ENCODE results near the gene B2M. TPM values are rescaled to one million over a fixed set of nuclear protein-coding genes. Genes with fewer than 3 reads are reported as not detected.

Gene B2M
- 496 to 595 TPM (median 582 TPM) in 3 replicates for total RNA-seq
- long read RNA-seq, transcript B2M-213 (1 exons, 2,329 nt), result minor isoform, 16 of 847 reads
- long read RNA-seq, transcript B2M-204 (4 exons, 1,705 nt), result major isoform, 822 of 847 reads
- long read RNA-seq, partial matches to known transcripts, result 5 of 847 reads
- long read RNA-seq, other reads (novel, unspliced or antisense), result 1 of 847 reads

GRCh38 chr15:44711096-44711742, at the start of gene B2M, which contains the start of gene PATL2:
TSS of gene B2M (plus strand) at chr15:44711517. CDS start at chr15:44711547, 30 bp downstream.
TSS of gene PATL2 (minus strand) at chr15:44711323. CDS start at chr15:44676490, 34,833 bp downstream.
- Mint-ChIP-seq H3K4me3 (ENCODE audit: unreplicated experiment) (peak within 1 kb of the TSS; percentile 99), H3K4me1 (ENCODE audit: low read depth) (peaks cover 28% of the 10 kb centered on the region), H3K36me3 (ENCODE audit: low read depth) (peaks cover 8% of the 10 kb centered on the region), H3K27me3 (ENCODE audit: low read depth) (no peaks in the 10 kb centered on the region), H3K9me3 (ENCODE audit: low read depth) (no peaks in the 10 kb centered on the region), H3K27ac (ENCODE audit: unreplicated experiment) (peak within 1 kb of the TSS; percentile 99)
- TF ChIP-seq, protein P1, sequence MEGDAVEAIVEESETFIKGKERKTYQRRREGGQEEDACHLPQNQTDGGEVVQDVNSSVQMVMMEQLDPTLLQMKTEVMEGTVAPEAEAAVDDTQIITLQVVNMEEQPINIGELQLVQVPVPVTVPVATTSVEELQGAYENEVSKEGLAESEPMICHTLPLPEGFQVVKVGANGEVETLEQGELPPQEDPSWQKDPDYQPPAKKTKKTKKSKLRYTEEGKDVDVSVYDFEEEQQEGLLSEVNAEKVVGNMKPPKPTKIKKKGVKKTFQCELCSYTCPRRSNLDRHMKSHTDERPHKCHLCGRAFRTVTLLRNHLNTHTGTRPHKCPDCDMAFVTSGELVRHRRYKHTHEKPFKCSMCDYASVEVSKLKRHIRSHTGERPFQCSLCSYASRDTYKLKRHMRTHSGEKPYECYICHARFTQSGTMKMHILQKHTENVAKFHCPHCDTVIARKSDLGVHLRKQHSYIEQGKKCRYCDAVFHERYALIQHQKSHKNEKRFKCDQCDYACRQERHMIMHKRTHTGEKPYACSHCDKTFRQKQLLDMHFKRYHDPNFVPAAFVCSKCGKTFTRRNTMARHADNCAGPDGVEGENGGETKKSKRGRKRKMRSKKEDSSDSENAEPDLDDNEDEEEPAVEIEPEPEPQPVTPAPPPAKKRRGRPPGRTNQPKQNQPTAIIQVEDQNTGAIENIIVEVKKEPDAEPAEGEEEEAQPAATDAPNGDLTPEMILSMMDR (IDR thresholded peaks at IDR 0.05), result peak; percentile 8
- DNase-seq (ENCODE audit: low spot score), result peak; percentile 96

DNA sequence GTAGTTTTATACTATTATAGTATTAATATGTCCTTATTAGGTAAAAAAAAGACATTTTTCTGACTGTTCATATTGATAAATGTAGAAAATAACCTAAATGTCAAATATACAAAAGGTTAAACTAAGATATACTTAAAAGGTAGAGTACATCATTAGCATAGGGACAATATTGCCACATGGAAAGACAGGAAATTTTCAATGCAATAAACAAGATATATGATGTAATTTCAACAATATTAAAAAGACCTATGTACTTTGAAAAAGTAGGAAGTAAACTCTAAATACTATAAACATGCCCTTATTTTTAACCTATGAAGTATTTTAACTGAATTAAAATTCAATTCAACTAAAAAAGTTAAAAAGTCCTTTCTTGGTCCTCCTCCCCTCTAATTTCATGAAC, 49.7 kb upstream of the B2M start:
- H3K36me3 Mint-ChIP-seq (ENCODE audit: low read depth), result peaks cover 6% of the 10 kb centered on the region
- TF ChIP-seq, protein P1 (IDR thresholded peaks at IDR 0.05), result no peak
- peak overlapping the region; percentile 22 for H3K4me3 Mint-ChIP-seq (ENCODE audit: unreplicated experiment)
- H3K27me3 Mint-ChIP-seq (ENCODE audit: low read depth), result no peaks in the 10 kb centered on the region
- peak overlapping the region; percentile 27 for H3K27ac Mint-ChIP-seq (ENCODE audit: unreplicated experiment)
- H3K9me3 Mint-ChIP-seq (ENCODE audit: low read depth), result no peaks in the 10 kb centered on the region
- H3K4me1 Mint-ChIP-seq (ENCODE audit: low read depth), result peaks cover 19% of the 10 kb centered on the region
- no peak for DNase-seq (ENCODE audit: low spot score)

GRCh38 chr15:44662478-44663409, 48.6 kb upstream of the B2M start:
- TF ChIP-seq, protein P1 (IDR thresholded peaks at IDR 0.05), result no peak
- H3K4me3 Mint-ChIP-seq (ENCODE audit: unreplicated experiment), result peak overlapping the region; percentile 96
- H3K4me1 Mint-ChIP-seq (ENCODE audit: low read depth), result peaks cover 19% of the 10 kb centered on the region
- peaks cover 6% of the 10 kb centered on the region for H3K36me3 Mint-ChIP-seq (ENCODE audit: low read depth)
- H3K27ac Mint-ChIP-seq (ENCODE audit: unreplicated experiment), result peak overlapping the region; percentile 90
- no peaks in the 10 kb centered on the region for H3K9me3 Mint-ChIP-seq (ENCODE audit: low read depth)
- no peak for DNase-seq (ENCODE audit: low spot score)
- H3K27me3 Mint-ChIP-seq (ENCODE audit: low read depth), result peaks cover 2% of the 10 kb centered on the region

DNA sequence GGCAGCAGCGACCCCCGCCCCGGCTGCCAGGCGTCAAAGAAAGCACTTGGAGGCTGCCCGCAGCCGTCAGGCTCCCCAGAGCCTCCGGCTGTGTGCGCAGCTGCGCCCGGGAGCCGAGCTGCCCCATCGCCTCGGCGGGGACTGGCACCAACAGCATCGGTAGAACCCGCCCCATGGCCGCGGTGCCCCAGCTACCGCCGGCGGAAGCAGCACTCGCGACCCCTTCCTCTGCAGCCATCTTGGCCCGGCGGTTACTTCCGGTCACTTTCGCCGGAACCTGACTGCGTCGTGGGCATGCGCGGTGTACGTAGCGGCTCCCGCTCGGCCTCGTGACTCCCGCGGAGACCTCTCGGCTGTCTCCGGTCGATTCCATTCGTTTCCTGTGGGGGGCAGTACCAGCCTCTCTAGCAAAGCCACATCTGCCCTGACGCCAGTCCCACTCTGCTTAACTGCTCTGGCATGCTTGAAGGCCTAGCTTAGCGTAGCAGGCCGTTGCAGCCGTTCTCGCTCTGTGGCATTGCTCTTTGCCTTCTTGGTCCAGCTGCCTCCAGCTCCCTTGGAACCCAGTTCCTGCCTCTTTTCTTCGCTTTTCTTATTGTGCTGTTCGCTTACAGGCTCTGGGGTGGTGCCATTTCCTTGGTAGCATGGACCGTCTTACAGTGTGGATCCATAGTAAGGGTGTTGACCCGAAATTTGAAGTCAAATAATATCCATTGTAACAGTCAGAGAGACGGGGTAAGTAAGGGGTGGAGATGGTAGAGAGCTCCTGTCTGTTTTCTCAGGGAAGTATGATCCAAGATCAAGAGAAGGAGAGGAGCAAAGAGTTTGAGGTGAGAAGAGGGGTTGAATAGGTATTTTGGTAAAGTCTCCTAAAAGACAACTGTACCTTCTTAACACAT, 47.7 kb upstream of the B2M start, which contains the start of gene SPG11:
TSS of gene SPG11 (minus strand) at position 253 of the 899 bp plus-strand sequence. CDS start at position 238, 15 bp downstream.
- H3K9me3 Mint-ChIP-seq (ENCODE audit: low read depth), result no peaks in the 10 kb centered on the region
- TF ChIP-seq, protein P1 (IDR thresholded peaks at IDR 0.05), result peak; percentile 95
- H3K36me3 Mint-ChIP-seq (ENCODE audit: low read depth), result peaks cover 4% of the 10 kb centered on the region
- peak; percentile 98 for DNase-seq (ENCODE audit: low spot score)
- H3K4me1 Mint-ChIP-seq (ENCODE audit: low read depth), result peaks cover 19% of the 10 kb centered on the region
- peak within 1 kb of the TSS; percentile 90 for H3K27ac Mint-ChIP-seq (ENCODE audit: unreplicated experiment)
- peaks cover 7% of the 10 kb centered on the region for H3K27me3 Mint-ChIP-seq (ENCODE audit: low read depth)
- H3K4me3 Mint-ChIP-seq (ENCODE audit: unreplicated experiment), result peak within 1 kb of the TSS; percentile 96
